Dedifferentiated amniotic fluid mesenchymal stem cell (primary cell): ENCODE data around the gene ANXA8L1.
"Not testable (repeated sequence)": the region's sequence is repeated elsewhere in the genome, so short reads cannot be mapped to it uniquely, and the experiment has no call there.

ENCODE experiments used
- DNase-seq: peaks from one replicate; pipeline ENCODE4 v3.0.0-alpha.2; 2016; ENCODE audit errors: extremely low spot score

Gene ANXA8L1

GRCh38 chr10:46397767-46398166 lies 22.2 kb downstream of the ANXA8L1 start:
- not testable (repeated sequence) for DNase-seq

DNA sequence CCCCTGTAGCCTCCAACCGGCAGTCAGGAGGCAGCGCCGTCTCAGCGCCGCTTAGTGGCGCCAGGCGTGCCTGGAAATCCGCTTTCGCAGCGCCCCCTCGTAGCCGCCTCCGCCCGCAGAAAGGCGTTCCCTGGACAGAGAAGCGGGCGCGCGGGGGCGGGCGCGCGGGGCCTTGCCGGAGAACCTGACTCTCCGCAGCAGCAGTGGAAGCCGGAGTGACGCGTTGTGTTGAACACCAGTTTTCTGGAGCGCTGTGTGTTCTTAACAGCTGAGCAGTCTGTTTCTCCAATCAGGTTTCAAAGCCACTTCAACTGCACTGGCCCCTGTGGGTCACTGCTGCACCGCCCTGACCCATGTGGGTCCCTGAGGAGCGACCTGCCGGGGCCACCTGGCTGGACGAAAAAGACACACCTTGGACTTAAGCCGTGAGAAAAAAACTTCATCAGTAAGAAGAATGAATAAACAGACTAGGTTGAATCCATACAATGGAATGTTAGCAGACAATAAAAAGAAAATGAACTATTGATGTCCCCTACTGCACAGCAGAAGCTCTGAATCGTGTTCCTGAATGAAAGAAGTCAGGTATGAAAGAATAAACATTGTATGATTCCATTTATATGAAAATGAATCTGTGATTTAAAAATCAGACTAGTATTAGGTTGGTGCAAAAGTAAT lies 22.8 kb downstream of the ANXA8L1 start:
- DNase-seq, result not testable (repeated sequence)

GRCh38 chr10:46409556-46409955 lies 34.0 kb downstream of the ANXA8L1 start:
- DNase-seq, result not testable (repeated sequence)

GRCh38 chr10:46411123-46411522 lies 35.5 kb downstream of the ANXA8L1 start:
- DNase-seq, result not testable (repeated sequence)

- not testable (repeated sequence) for DNase-seq
Measured at GRCh38 chr10:46412665-46413064, 37.1 kb downstream of the ANXA8L1 start.

DNA sequence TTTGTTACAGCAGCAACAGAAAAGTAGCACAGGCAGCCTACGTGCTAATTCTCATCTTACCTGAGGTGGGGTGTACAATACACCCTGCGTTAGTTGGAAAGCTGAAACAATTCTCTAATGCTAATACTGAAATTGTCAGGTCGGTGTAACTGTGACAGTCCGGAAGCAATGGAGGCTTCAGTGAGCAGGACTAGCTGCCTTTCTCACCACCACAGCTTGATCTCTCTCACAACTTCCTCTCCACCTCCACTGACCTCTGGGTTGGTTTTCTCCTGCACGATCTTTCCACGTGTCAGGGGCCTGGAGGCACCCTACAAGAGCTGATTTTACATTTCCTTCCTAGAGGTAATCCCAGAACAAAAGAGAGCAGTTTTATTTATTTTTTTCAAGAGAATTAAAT lies 39.7 kb downstream of the ANXA8L1 start:
- not testable (repeated sequence) for DNase-seq

DNA sequence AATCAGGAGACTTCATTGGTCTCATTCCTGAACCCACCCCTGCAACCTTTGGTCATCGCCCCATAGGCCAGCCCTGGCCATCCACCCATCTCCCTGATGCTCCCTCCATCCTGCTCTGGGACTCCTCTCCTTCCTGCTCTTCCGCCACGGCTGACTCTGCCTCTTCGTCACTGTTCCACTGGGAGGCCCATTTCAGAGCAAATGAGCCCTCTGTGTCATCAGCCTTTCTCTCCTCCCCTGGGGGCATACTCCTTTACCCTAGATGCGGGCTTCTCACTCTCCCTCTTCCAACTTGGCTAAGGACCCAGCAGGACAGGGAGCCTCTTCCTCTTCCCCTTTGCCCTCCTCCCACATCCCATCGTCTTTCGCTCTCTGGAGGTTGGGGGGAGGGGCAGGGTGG lies 42.7 kb downstream of the ANXA8L1 start:
- DNase-seq, result not testable (repeated sequence)

DNA sequence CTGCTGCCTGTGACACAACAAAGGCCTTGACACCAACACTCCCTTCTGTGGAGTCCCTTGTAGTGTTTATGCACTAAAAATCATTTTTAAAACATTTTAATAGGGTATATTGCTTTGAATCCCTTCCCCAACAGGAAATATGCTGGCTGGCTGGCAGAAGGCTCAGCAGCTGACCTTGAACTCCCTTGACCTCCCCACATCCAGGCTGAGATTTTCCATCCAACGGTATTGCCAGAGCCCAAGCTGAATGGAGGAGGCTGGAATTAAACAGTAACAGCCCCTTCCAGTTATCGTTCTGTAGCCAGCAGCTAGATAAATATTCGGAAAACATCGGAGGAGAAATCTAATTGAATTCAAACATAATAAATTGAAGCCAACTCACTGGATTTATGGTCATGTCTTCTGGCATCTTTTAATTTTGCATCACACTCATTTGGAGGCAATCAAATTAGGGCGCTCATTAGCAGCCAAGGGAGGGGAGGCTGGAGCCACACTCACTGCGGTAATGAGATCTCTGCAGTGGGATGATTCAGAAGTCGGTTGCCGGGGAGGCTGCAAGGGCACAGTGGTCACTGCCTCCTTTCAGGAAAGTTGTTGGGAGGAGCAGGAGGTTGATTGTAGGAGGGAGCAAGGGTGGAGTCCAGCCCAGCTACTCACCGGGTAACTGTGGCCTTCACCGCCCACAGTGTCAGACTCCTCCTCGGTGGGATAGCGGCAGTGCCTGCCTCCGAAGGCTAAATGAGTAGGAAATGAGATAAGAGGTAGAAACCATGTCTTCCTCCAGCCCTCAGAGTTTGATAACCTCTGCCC lies 44.2 kb downstream of the ANXA8L1 start:
- not testable (repeated sequence) for DNase-seq

- DNase-seq, result not testable (repeated sequence)
Measured at GRCh38 chr10:46423550-46423949, 48.0 kb downstream of the ANXA8L1 start.

DNA sequence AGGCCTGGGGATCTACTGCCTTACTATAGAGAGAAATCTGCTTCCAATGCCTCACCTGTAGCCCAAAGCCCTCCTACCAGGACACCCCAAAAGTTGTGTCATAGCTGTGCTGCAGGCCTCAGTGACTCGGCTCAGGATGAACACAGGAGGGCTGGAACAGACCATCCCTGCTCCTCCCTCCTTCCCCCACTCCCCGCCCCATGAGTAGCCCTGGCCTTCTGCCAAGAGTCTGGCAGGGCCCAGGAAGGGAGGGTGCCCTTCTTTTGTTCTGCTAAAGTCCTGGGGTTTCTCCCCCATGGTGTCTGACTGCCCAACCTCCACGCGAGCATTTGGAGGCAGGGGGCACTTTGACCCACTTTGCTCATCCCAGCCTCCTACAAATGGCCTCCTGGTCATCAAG lies 65.4 kb downstream of the ANXA8L1 start:
- DNase-seq, result not testable (repeated sequence)
